ENCODE data around the gene CLRN2.
A peak's percentile ranks its signal among the peaks of the same experiment; 100 is the strongest.

Gene CLRN2

DNA sequence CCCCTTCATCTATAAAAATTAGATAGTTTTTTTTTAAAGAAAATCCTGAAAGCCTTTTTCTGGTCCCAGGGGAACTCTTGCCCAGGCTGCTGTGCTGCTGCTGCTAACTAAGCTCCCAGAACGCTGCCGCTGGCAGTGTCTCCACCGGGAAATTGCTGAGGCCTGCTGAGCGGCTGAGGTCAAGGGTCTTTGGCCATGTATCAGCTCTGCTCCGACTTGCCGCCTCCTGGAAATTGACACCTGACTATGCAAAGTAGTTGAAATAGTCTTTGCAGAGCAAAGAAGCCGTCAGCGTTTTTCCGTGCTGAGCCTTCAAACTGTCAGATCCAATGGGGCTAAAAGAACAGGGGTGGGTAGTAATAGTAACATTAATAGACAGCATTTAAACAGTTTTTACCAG is 3.9 kb upstream of the CLRN2 start:
- TF ChIP-seq, protein P1, sequence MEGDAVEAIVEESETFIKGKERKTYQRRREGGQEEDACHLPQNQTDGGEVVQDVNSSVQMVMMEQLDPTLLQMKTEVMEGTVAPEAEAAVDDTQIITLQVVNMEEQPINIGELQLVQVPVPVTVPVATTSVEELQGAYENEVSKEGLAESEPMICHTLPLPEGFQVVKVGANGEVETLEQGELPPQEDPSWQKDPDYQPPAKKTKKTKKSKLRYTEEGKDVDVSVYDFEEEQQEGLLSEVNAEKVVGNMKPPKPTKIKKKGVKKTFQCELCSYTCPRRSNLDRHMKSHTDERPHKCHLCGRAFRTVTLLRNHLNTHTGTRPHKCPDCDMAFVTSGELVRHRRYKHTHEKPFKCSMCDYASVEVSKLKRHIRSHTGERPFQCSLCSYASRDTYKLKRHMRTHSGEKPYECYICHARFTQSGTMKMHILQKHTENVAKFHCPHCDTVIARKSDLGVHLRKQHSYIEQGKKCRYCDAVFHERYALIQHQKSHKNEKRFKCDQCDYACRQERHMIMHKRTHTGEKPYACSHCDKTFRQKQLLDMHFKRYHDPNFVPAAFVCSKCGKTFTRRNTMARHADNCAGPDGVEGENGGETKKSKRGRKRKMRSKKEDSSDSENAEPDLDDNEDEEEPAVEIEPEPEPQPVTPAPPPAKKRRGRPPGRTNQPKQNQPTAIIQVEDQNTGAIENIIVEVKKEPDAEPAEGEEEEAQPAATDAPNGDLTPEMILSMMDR (IDR thresholded peaks at IDR 0.05) = no peak

DNA sequence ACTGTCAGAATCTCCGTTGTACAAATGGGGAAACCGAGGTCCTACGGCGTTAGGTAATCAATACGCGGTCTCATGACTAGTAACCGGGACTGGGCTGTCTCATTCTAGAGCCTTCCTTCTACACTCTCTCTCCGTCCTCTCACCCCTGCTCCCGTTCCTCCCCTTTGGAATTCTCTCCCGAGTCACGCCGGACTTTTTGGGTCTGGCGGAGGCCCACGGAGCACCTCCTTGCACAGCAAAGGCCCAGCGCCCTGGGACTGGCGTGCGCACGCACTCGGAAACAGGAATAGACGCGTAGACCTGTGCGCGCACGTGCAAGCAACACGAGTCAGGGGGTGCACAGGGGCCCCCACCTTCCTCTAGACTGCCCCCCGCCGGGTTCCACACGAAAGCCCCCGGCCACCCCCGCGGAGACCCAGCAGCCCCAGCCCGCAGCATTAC is 3.4 kb upstream of the CLRN2 start:
- TF ChIP-seq, protein P1 (IDR thresholded peaks at IDR 0.05) = no peak

DNA sequence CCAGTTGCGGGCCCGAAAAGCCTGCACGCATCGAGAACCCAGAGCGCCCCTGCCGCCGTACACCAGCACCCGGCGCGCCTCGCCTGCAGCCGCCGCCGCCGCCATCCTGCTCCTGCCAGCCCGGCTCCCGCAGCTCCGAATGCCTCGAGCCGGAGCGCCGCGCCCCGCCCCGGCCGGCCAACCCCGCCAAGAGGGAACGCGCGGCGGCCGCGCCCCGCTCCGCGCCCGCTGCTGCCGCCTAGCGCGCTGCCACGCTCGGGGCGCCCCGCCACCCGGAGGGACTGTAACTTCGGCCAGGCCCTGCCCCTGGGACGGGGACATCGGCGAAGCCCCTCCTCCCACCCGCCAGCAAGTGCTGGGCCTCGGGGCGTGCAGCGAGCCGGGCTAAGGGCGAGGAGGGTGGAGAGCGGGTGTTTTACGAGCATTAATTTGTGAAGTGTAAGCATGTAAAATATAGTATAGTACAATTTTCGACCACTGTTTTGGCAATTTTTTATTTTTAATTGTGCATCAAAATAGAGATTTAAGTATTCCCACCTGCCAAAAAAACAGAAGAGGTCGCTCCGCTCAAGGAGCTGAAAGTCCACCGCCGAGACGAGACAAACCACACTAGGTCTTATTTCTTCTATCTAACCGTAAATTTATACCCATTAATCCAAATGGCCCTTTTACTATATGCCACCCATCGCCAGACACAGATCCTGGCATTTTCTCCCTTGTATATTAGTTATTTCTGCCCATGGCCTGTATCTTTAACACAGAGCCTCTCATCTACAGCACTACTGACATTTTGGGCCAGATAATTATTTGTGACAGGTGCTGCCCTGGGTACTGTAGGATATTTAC is 2.8 kb upstream of the CLRN2 start, which contains the start of gene QDPR:
Gene QDPR (minus strand): TSS at position 141 of the 846 bp plus-strand sequence. CDS start 36 bp downstream, at position 105.
- TF ChIP-seq, protein P1 (IDR thresholded peaks at IDR 0.05) = peak; percentile 79

DNA sequence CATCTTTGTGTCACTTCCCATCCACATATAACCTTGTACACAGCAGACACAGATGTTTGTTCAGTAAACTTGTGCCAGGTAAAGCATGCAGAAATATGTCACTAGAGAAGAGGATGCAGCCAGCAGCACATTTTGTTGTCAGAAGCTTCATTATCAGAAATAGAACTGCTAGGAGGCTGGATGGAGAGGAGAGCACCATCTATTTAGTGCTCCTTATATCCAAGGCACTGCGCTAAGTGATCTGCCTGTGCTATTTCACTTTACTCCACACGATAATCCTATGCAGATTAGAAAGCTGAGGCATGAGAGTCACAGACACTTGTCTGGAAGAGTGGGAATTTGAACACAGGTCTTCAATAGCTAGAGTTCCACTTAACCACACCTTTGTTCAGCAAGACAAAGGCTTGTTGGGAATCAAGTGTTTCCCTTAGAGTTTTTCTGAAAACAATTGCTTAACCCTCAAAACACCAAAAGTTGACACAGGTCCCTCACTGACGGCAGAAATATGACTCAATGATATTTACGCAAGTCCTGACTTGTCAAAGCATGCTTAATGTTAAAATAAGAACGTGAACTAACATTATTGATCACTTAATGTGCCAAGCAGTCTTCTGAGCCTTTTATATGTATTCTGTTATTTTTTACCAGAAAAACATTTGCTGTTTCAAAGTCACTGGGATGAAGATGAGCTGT is 1.8 kb upstream of the CLRN2 start:
- TF ChIP-seq, protein P1 (IDR thresholded peaks at IDR 0.05) = no peak

DNA sequence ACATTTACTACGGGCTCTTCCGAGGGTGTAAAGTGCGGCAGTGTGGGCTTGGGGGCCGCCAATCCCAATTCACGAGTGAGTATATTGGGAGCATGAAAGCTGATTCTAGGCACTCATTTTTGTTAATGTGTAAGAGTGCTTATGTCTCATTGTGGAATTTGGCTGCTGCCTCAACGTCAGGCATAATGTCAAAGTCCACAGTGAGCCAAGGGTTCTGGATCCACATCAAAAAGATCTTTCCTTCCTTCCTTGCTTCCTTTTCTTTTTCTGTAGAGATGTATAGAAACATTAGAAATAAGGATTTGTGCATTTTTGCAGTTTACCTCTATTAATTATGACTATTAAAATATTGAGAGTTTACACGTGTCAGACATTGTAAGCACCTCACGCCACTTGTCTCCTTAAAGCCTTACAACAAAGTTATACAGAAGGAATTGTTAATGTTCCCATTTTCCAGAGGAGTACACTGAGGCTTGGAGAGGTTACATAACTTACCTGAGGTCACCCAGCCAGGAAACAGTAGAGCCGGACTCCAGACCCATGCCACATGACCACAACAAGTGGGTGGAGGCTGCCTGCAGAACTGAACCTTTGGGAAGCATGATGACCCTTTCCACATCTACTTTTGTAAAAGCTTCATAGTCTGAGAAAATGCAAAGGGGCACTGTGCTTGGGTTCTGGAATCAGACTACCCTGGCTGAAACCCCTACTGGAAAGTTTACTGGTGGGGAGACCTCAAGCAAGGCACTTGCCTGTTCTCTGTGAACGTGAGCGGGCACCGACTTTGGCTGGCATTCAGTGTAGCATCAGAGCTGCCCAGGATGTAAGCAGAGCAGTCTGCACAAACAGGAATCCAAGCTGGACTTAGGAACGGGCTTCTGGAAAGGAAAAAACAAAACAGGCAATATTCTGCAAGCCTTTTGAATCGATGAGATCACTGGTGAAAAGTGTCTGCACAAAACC is 761 bp downstream of the CLRN2 start:
- TF ChIP-seq, protein P1 (IDR thresholded peaks at IDR 0.05) = no peak

DNA sequence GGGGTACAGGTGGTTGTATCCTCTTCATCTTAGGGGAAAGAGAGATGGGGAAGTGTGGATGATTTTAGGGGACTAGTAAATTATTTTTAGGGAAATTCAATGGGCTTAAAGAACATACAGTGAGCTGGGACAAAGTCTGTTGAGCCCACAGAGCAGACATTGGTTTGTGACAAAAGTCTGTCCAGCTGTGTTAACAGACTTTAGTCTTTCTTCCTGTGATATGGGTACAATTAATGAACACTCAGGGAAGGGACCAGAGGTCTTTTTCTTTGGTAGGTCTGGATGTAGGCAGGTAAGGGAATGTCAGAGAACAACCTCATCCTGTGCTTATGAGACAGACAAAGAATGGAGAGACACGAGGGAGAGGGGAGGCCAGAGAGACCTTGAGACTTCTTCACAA is 2.0 kb downstream of the CLRN2 start:
- TF ChIP-seq, protein P1 (IDR thresholded peaks at IDR 0.05) = no peak

DNA sequence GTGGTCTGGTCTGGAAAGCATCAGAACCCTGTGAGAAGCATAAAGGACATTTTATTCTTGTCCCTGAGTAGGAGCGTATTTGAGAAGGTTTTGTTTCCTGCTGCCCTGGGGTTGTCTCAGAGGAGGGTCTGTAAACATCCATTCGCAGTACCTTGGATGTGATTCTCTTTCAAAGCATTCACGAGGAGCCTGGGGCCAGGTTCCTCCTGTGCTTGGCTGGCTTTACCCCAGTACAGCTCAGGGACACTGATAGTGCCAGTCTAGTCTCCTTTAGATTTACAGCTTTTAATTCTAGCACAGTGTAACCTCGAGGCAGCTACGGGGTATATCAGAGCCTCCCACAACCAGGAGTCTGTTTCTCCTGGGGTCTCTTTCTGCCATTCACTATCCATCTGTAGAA is 2.7 kb downstream of the CLRN2 start:
- TF ChIP-seq, protein P1 (IDR thresholded peaks at IDR 0.05) = no peak
